Panc1 (cell line): ENCODE data around the gene CD300LG.

ENCODE experiments used
- POLR2AphosphoS5 ChIP-seq: IDR thresholded peaks from 2 replicates; pipeline ENCODE4 v1.6.1; 2012; ENCODE audit warnings: mild to moderate bottlenecking, low read depth, low read length, moderate library complexity
- SIN3A ChIP-seq: IDR thresholded peaks from 2 replicates; pipeline ENCODE4 v1.6.1; 2012; ENCODE audit warnings: low read depth, mild to moderate bottlenecking, low read length, moderate library complexity, borderline replicate concordance; ENCODE audit not compliant: insufficient read depth
- TF ChIP-seq, protein P1 (sequence below): fragments of 450-650 bp; IDR thresholded peaks from 2 replicates; pipeline ENCODE4 v1.5.1; 2017; ENCODE audit warnings: mild to moderate bottlenecking
- TF ChIP-seq, protein P2 (sequence below), 2 experiments: IDR thresholded peaks; 2 replicates each; pipeline ENCODE4 v1.6.1; 2011 to 2012; ENCODE audit warnings: low read depth in 2 of 2, control low read depth in 1 of 2, low read length in 1 of 2, mild to moderate bottlenecking in 1 of 2, moderate library complexity in 1 of 2; ENCODE audit not compliant: insufficient read depth in 1 of 2

DNA sequence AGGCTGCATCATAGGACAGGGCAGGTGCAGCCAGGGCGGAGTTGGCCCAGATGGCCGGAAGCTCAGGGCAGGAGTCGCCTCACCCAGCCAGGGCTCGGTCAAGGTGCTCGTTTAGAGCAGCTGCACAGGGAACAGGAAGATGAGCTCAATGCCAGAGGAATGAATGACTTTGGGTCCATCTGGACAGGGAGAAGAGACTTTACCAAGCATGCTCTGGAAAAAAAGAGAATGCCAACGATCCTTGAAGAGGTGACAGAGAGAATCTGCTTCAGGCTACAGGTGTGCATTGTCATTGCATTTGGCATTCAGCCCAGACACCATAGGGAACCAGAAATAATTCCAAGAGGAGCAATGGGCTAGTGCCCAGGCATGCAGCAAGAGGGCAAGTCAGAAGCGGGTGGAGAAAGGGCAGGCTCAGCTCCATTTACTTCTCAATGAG is 7.3 kb upstream of the CD300LG start:
- TF ChIP-seq, protein P1, sequence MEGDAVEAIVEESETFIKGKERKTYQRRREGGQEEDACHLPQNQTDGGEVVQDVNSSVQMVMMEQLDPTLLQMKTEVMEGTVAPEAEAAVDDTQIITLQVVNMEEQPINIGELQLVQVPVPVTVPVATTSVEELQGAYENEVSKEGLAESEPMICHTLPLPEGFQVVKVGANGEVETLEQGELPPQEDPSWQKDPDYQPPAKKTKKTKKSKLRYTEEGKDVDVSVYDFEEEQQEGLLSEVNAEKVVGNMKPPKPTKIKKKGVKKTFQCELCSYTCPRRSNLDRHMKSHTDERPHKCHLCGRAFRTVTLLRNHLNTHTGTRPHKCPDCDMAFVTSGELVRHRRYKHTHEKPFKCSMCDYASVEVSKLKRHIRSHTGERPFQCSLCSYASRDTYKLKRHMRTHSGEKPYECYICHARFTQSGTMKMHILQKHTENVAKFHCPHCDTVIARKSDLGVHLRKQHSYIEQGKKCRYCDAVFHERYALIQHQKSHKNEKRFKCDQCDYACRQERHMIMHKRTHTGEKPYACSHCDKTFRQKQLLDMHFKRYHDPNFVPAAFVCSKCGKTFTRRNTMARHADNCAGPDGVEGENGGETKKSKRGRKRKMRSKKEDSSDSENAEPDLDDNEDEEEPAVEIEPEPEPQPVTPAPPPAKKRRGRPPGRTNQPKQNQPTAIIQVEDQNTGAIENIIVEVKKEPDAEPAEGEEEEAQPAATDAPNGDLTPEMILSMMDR: no peak
- no peak for TF ChIP-seq POLR2AphosphoS5
- TF ChIP-seq SIN3A: no peak
- TF ChIP-seq, protein P2, sequence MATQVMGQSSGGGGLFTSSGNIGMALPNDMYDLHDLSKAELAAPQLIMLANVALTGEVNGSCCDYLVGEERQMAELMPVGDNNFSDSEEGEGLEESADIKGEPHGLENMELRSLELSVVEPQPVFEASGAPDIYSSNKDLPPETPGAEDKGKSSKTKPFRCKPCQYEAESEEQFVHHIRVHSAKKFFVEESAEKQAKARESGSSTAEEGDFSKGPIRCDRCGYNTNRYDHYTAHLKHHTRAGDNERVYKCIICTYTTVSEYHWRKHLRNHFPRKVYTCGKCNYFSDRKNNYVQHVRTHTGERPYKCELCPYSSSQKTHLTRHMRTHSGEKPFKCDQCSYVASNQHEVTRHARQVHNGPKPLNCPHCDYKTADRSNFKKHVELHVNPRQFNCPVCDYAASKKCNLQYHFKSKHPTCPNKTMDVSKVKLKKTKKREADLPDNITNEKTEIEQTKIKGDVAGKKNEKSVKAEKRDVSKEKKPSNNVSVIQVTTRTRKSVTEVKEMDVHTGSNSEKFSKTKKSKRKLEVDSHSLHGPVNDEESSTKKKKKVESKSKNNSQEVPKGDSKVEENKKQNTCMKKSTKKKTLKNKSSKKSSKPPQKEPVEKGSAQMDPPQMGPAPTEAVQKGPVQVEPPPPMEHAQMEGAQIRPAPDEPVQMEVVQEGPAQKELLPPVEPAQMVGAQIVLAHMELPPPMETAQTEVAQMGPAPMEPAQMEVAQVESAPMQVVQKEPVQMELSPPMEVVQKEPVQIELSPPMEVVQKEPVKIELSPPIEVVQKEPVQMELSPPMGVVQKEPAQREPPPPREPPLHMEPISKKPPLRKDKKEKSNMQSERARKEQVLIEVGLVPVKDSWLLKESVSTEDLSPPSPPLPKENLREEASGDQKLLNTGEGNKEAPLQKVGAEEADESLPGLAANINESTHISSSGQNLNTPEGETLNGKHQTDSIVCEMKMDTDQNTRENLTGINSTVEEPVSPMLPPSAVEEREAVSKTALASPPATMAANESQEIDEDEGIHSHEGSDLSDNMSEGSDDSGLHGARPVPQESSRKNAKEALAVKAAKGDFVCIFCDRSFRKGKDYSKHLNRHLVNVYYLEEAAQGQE (IDR thresholded peaks at IDR 0.05; ENCODE audit: insufficient read depth in 1 of 2, low read depth in 2 of 2, low read length in 1 of 2): no peak
